GM13977 (cell line): ENCODE results near the gene KRT23.
"Not testable (repeated sequence)": the region's sequence is repeated elsewhere in the genome, so short reads cannot be mapped to it uniquely, and the experiment has no call there.

Source experiments
- DNase-seq: peaks from one replicate; pipeline ENCODE4 v3.0.0; 2012; ENCODE audit warnings: low spot score
- CTCF ChIP-seq: IDR thresholded peaks from 2 replicates; pipeline ENCODE4 v1.5.1; 2012; ENCODE audit warnings: mild to moderate bottlenecking, control low read depth; ENCODE audit not compliant: insufficient read depth; ENCODE audit errors: extremely low read depth, missing control alignments
- in situ Hi-C: fragments of 300-500 bp; cut with MboI; formaldehyde crosslinking; loops from one replicate; pipeline ENCODE4 v1.12.0; 2022; ENCODE audit warnings: low sequenced_read_pairs, low pct_unique_long_range_greater_than_20kb, mixed read lengths, inconsistent platforms; ENCODE audit not compliant: unreplicated experiment

Gene KRT23

DNA sequence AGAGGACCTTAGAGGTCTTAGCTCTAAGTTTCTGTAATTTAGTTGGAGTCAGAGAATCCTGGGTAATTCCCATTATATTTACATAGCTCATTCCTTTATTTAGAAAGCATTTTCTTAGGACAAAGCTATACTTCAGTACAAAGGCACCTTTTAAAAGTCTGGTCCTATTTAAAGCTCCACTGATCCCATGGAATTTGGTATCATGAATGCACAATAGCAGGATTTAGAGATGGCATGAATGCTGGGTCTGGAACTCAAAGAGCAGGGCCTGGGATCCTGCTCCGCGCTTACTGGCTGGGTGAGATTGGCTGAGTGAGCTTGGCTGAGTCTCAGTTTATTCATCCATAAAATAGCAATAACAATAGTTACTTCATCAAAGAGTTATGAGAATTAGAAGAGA lies 4.8 kb downstream of the KRT23 start:
- no peak for DNase-seq
- TF ChIP-seq CTCF, result no peak
- in situ Hi-C loops, result no loop called here

DNA sequence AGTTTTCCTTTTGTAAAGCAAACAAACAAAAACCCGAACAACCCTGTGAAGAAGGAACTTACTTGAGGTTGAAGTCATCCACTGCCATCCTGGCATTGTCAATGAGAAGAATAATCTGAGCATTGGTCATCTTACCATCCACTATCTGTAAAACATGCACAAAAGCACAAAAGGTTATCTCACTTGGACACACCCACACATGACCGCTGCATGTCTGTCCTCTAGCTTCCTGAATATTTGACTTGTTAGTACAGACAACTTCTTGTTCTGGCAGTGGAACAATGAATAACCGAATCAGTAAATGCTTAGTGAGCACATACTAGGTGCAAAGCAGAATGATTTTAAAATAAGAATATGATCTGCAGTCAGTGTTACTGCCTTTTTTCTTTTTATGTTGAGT lies 6.1 kb downstream of the KRT23 start:
- TF ChIP-seq CTCF, result no peak
- no peak for DNase-seq
- in situ Hi-C loops, result no loop called here

DNA sequence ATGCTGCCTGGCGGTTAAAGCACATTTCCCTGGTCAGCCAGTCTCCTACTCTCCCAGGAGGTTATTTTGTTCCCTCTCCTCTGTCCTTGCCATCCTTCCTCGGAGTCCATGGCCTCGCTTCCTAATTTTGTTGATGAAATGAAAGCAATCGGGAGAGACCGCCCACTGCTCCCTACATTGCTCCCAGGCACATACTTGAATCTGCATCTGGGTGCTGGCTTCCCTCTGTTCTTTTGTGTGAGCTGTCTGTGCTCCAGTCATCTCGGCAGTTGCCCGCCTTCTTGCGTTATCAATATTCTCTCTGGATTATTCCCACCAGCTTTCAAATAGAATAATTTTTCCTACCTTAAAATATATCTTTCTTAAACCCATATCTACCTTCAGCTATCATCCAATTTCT lies 11.1 kb downstream of the KRT23 start:
- DNase-seq, result no peak
- TF ChIP-seq CTCF, result no peak
- in situ Hi-C loops, result no loop called here

GRCh38 chr17:40922239-40922638 lies 15.2 kb downstream of the KRT23 start:
- no peak for TF ChIP-seq CTCF
- in situ Hi-C loops, result loop anchor here (25.0 kb wide), 1 partner anchor 740 kb away; no protein-coding TSS in a partner anchor
- no peak for DNase-seq

DNA sequence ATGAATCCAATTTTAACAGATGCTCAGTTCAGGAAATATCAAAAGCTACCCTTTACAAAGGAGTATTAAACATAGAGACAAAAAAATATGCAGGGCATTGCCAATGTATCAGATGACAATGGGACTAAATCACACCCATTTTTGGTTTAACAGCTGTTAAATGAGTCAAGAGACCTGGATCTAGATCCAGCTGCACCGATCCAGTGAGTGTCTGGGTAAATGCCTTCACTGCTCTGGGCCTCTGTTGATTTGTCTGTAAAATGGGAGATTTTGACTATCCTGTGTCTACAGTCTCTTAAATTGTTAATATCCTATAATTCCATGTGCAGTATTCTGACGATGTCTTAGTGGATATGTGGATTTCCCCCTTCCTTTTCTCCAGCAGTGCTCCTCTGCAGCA lies 16.4 kb downstream of the KRT23 start:
- in situ Hi-C loops, result loop anchor here (25.0 kb wide), 1 partner anchor 741 kb away; no protein-coding TSS in a partner anchor
- no peak for TF ChIP-seq CTCF
- DNase-seq, result no peak

GRCh38 chr17:40917116-40917515 lies 20.3 kb downstream of the KRT23 start:
- DNase-seq, result not testable (repeated sequence)
- in situ Hi-C loops, result loop anchor here (25.0 kb wide), 1 partner anchor 745 kb away; no protein-coding TSS in a partner anchor

GRCh38 chr17:40916366-40916765 lies 21.1 kb downstream of the KRT23 start:
- in situ Hi-C loops, result loop anchor here (25.0 kb wide), 1 partner anchor 746 kb away; no protein-coding TSS in a partner anchor
- no peak for DNase-seq

More at GRCh38 chr17:40916366-40916765, 21.1 kb downstream of the KRT23 start:
- no peak for TF ChIP-seq CTCF
